Pancreas (tissue), 10 donors: Measurements from ENCODE around the gene AJM1. TPM values are rescaled to one million over a fixed set of nuclear protein-coding genes. Genes with fewer than 3 reads are reported as not detected.
A peak's percentile ranks its signal among the peaks of the same experiment; 100 is the strongest.

ENCODE experiments used
- ATAC-seq, 4 donors: fragments of 200-7000 bp; cut with Tn5 transposase; one replicate each; pipeline versions ENCODE4 v1.8.0 to v1.9.1; 2020; ENCODE audit warnings: mild to moderate bottlenecking in 4 of 4, moderate library complexity in 4 of 4
- DNase-seq, 6 donors: peaks; one replicate each; pipeline ENCODE4 v3.0.0-alpha.2; 2020
- FAIRE-seq: peaks from 2 replicates; lab custom pipeline; 2012; peaks lifted over from hg19 to GRCh38; lab: Jason Lieb, UNC
- H3K27ac ChIP-seq, 4 donors: fragments of 200-600 bp; sonication (generic); 1 replicate in 3 of 4; 2 replicates in 1 of 4; pipeline versions ENCODE4 v1.5.0 to v1.8.0; 2020
- H3K27me3 ChIP-seq, 4 donors: fragments of 200-600 bp; one replicate each; pipeline ENCODE4 v1.8.0; 2021
- H3K36me3 ChIP-seq, 3 donors: fragments of 200-600 bp; sonication (generic) in 1 of 3; one replicate each; pipeline versions ENCODE4 v1.5.0 to v1.8.0; 2020 to 2021
- H3K4me1 ChIP-seq, 3 donors: fragments of 200-600 bp; one replicate each; pipeline ENCODE4 v1.8.0; 2021
- H3K4me3 ChIP-seq, 4 donors: fragments of 200-600 bp; sonication (generic) in 2 of 4; one replicate each; pipeline versions ENCODE4 v1.5.0 to v1.8.0; 2020 to 2021
- H3K9me3 ChIP-seq, 4 donors: fragments of 200-600 bp; one replicate each; pipeline ENCODE4 v1.8.0; 2021
- WGBS, 2 donors: extraction: QIAGEN DNeasy Blood & Tissue Kit; methylation state at CpG; one replicate each; pipeline ENCODE4 v1.1.7; 2013; 5-methylcytosine and 5-hydroxymethylcytosine counted together
- intact Hi-C, 3 donors: fragments of 100-400 bp; cut with DNase I; formaldehyde crosslinking; loops; one replicate each; pipeline versions ENCODE4 v1.11.1 to v1.14.2; 2022
- polyA plus RNA-seq, 2 donors: library from polyadenylated mRNA; stranded (reverse); fragments of 200-250 nt; gene quantifications; one replicate each; pipeline ENCODE4 v1.2.3, GENCODE V29; 2013
- total RNA-seq, 6 donors: library from RNA; stranded (reverse); fragmentation: NEBNext Ultra II Directional in 4 of 6; extraction: Animal tissue kit (Norgen Biotek cat#: 25700) in 4 of 6; gene quantifications; one replicate each; pipeline versions ENCODE4 v1.2.1 to v1.2.4, GENCODE V29; 2021 to 2023
- TF ChIP-seq, protein P1 (sequence below), 4 donors: fragments of 200-600 bp; sonication (generic) in 3 of 4; IDR thresholded peaks; one replicate each; pipeline versions ENCODE4 v1.5.0 to v1.8.0; 2021; ENCODE audit warnings: antibody characterized with exemption in 4 of 4
- donor health status: healthy with polysubstance abuse.
- donor health status: DM: no; HTN: no; CAD: no; lungs with moderate emphysema.
- donor health status: DM: no; HTN: no; CAD: no.
- donor health status: control.
- donor health status: control.
- donor health status: Bipolar disorder and iron deficiency.
- donor health status: DM: yes; HTN: yes; CAD: no.
- donor health status: DM: no; HTN: no; CAD: no.
- donor health status: DM: no; HTN: no; CAD: no.
- donor health status: DM: yes; HTN: yes; CAD: no.

Gene AJM1
- total and polyA plus RNA-seq, 8 donors = 2.9 to 11.7 (median 5.0) TPM

DNA sequence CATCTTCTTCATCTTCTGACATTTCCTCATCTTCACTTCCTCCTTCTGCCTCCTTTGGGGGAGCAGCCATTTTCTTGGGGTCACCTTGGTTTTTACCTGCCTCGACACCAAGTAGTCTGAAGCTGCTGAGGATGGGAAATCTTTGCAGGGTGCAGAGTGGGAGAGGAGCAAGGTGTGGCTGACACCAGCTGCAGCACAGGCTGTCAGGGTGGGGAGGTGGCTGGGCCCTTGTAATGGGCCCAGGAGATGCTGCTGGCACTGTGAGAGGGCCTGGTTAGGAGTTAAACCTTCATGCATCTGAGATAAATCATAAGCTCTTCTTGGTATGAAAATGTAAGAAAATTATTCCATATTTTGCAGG, 26.9 kb upstream of the AJM1 start:
- no peak overlapping the region for H3K4me3 ChIP-seq
- ATAC-seq (no peak), DNase-seq (peak in 1 of 6 donors; percentile 9), FAIRE-seq (no peak)
- TF ChIP-seq, protein P1, sequence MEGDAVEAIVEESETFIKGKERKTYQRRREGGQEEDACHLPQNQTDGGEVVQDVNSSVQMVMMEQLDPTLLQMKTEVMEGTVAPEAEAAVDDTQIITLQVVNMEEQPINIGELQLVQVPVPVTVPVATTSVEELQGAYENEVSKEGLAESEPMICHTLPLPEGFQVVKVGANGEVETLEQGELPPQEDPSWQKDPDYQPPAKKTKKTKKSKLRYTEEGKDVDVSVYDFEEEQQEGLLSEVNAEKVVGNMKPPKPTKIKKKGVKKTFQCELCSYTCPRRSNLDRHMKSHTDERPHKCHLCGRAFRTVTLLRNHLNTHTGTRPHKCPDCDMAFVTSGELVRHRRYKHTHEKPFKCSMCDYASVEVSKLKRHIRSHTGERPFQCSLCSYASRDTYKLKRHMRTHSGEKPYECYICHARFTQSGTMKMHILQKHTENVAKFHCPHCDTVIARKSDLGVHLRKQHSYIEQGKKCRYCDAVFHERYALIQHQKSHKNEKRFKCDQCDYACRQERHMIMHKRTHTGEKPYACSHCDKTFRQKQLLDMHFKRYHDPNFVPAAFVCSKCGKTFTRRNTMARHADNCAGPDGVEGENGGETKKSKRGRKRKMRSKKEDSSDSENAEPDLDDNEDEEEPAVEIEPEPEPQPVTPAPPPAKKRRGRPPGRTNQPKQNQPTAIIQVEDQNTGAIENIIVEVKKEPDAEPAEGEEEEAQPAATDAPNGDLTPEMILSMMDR (IDR thresholded peaks at IDR 0.05) = no peak
- H3K9me3 ChIP-seq = no peaks in the 10 kb centered on the region
- no peaks in the 10 kb centered on the region for H3K27me3 ChIP-seq
- peaks cover 0 to 5% (median 0%) of the 10 kb centered on the region in 3 donors for H3K4me1 ChIP-seq
- H3K36me3 ChIP-seq = no peaks in the 10 kb centered on the region
- 0% methylated on average over 1 of the region's 1 CpG for WGBS, 2 donors
- intact Hi-C loops = no loop called here
- H3K27ac ChIP-seq = no peak overlapping the region

DNA sequence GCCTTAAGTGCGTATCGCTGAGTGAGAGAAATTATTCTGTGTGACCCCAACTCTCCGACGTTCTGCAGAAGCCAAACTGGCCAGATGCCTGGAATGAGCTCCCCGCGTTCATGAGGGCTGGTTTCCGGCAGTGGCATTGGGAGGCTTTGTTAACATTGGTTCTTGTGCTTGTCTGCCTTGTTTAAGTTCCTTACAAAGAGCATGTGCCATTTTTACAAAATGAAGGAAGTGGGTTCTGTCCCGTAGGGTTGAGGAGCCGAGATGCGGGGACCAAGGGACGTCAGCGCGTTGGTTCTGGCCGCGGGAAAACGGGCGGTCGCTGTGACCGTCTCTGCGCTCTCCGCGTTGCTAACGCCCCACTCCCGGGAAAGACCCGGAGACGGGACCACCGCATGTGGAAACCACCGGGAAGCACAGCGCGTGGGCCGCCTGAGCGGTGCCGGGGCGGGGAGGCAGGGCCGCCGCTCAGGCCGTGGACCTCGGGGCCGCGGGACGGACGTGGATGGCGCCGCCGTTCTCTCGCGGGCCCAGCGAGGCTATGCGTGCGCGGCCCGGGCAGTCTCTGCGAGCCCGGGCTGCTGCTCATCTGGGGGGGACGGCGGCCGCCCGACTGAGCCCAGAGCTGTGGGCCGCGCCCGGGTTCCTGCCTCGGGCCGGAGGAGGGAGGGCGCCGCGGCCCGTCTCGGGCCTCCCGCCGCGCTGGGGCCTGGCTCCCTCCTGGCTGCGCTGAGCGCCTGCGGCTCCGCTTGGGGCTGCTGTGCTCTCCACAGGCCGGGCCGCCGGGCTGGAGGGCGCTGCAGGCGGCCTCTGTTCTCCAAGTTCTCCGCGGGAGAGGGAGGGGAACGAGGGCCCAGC, 21.1 kb upstream of the AJM1 start:
- H3K4me1 ChIP-seq = no peaks in the 10 kb centered on the region

GRCh38 chr9:136821826-136822544, 20.3 kb upstream of the AJM1 start:
- peak in 4 of 6 donors; percentile 13 to 74 (median 48) for DNase-seq
- FAIRE-seq = no peak
- no peak overlapping the region for H3K4me3 ChIP-seq
- H3K27ac ChIP-seq = no peak overlapping the region
- no peaks in the 10 kb centered on the region for H3K9me3 ChIP-seq
- TF ChIP-seq, protein P1 (IDR thresholded peaks at IDR 0.05) = no peak
- peaks cover 0 to 8% (median 5%) of the 10 kb centered on the region in 3 donors for H3K36me3 ChIP-seq
- intact Hi-C loops = no loop called here
- ATAC-seq = no peak
- H3K27me3 ChIP-seq = no peaks in the 10 kb centered on the region
- WGBS, 2 donors = 89% methylated on average over 38 to 42 of the region's 42 CpGs
- peaks cover 0 to 7% (median 0%) of the 10 kb centered on the region in 3 donors for H3K4me1 ChIP-seq

More for the DNA sequence above, 21.1 kb upstream of the AJM1 start:
- H3K27ac ChIP-seq = no peak overlapping the region
- TF ChIP-seq, protein P1 (IDR thresholded peaks at IDR 0.05) = no peak
- ATAC-seq (peak in 3 of 4 donors; percentile 6 to 44 (median 30)), FAIRE-seq (no peak), DNase-seq (peak in 3 of 6 donors; percentile 27 to 63 (median 43))
- H3K27me3 ChIP-seq = no peaks in the 10 kb centered on the region
- intact Hi-C loops = no loop called here
- 75 to 79% methylated on average over 64 to 83 of the region's 83 CpGs for WGBS, 2 donors
- no peaks in the 10 kb centered on the region for H3K9me3 ChIP-seq
- peak overlapping the region in 1 of 4 donors; percentile 10 for H3K4me3 ChIP-seq
- peaks cover 0 to 8% (median 5%) of the 10 kb centered on the region in 3 donors for H3K36me3 ChIP-seq

DNA sequence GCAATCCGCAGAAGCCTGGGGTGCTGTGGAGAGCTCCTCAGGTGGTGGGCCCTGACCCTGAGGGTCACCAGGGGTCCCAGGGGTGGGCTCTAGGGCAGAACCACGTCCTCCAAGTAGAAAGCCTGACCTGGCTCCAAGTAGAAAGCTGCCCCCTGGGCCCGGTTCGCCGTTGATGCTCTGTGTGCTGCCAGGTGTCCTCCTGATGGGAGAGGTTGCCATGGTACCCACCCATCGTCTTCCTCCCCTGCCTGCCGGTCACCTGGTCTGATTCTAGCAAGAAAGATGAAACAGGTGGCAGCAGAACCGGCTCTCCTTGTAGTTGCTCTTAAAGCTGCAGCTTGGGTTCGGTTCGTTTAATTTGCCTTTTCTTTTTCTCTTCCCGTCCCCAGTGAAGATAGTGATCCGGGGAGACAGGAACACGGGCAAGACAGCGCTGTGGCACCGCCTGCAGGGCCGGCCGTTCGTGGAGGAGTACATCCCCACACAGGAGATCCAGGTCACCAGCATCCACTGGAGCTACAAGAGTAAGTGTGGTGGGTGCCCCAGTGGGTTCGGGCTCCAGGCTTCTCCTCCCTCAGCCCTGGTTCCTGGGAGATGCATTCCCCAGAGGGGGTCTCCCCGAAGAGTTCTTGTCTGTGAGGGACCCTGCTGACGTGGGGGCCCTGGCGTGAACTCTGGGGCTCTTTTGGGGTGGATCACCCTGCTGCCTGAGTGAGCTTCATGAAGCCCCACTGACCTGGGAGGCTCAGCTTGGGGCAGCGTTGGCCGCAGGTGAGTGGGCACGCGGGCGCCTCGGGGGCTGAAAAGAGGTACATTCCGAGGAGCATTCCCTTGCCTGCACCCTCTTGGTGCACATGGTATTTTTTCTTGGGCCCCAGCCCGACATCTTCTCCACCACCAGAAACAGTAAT, 18.9 kb upstream of the AJM1 start:
- peak overlapping the region in 2 of 4 donors; percentile 27 to 37 for H3K27ac ChIP-seq
- ATAC-seq = no peak
- H3K27me3 ChIP-seq = no peaks in the 10 kb centered on the region
- peaks cover 0 to 8% (median 5%) of the 10 kb centered on the region in 3 donors for H3K36me3 ChIP-seq
- peak in 5 of 6 donors; percentile 14 to 57 (median 30) for DNase-seq
- no peak overlapping the region for H3K4me3 ChIP-seq
- no peak for FAIRE-seq
- intact Hi-C loops = no loop called here
- H3K4me1 ChIP-seq = peaks cover 0 to 16% (median 6%) of the 10 kb centered on the region in 3 donors
- WGBS, 2 donors = 71 to 77% methylated on average over 30 of the region's 30 CpGs
- TF ChIP-seq, protein P1 (IDR thresholded peaks at IDR 0.05) = no peak
- H3K9me3 ChIP-seq = no peaks in the 10 kb centered on the region
